Measurements from ENCODE around the gene CBS. TPM values are rescaled to one million over a fixed set of nuclear protein-coding genes. Genes with fewer than 3 reads are reported as not detected.
"Not testable (repeated sequence)": the region's sequence is repeated elsewhere in the genome, so short reads cannot be mapped to it uniquely, and the experiment has no call there.

The CBS gene
- total and polyA plus RNA-seq, 7 donors, result 7.5 to 16.0 (median 8.8) TPM

DNA sequence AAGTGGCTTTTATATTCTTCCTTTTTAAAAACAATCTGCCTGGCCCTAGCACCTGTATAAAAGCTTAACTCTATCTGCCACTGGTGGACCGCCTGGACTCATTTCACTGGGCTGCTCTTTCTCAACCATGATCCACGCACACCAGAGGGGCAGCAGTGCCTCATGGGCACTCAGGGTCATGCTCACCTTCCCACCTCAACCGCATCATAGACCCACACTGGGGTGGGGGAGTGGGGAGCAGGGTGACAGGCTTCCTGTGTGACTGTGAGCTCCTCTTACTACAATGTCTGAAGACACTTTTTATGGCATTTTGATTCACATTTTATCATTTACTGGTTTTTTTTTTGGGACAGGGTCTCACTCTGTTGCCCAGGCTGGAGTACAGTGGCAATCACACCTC lies 15.3 kb upstream of the CBS start:
- H3K36me3 ChIP-seq; H3K27me3 ChIP-seq; H3K4me1 ChIP-seq; H3K4me3 ChIP-seq; intact Hi-C loops (cut with DNase I); H3K27ac ChIP-seq; DNase-seq; H3K9me3 ChIP-seq: not testable (repeated sequence)
- WGBS, 2 donors, result 80% methylated on average over 1 of the region's 3 CpGs; no CpG with 5 or more reads in 1 of the 2 donors

DNA sequence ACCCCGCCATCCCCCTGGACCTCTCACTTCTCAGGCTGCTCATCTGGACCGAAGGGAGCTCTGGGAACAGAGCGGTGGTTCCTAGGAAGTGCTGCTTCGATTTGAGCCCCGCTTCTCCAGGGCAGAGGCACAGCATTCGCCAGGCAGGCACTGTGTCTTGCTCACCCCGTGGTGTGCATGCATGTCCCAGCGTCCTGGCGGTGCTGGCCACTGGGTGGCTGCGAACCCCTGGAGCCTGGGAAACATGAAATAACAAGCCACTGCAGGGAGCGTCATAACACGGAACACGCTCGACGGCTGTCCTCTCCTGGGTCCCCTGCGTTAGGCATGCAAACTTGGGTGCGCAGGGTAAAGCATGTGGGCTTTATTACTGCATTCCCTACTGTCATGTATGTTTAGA lies 13.8 kb upstream of the CBS start:
- H3K27me3 ChIP-seq; DNase-seq; H3K27ac ChIP-seq; H3K36me3 ChIP-seq; H3K9me3 ChIP-seq; H3K4me3 ChIP-seq; intact Hi-C loops (cut with DNase I); H3K4me1 ChIP-seq: not testable (repeated sequence)
- WGBS, 2 donors, result no CpG with 5 or more reads among the region's 17 CpGs

- H3K4me3 ChIP-seq; H3K36me3 ChIP-seq; intact Hi-C loops (cut with DNase I); H3K27ac ChIP-seq; H3K9me3 ChIP-seq; DNase-seq; H3K4me1 ChIP-seq; H3K27me3 ChIP-seq: not testable (repeated sequence)
- WGBS, 2 donors, result no CpG with 5 or more reads among the region's 24 CpGs
Observed at GRCh38 chr21:43082587-43083300, 7.1 kb upstream of the CBS start.

DNA sequence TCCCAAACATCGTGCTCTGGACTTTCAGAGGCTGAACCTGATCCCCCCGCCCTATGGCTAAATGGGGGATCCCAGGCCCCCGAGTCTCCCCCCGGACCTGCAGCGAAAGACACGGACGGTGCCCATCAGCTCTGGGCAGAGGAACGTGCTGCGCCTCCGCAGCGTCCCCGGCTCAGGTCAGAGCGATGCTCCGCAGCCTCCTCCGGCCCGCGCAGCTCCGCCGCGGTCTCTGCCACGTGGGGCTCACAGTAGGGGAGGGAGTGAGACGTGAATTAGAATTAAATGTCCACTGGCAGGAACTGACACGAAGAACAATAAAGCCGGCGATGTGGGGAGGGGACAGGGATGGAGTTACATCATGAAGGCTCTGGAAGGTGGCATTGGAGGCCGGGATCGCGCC lies 1.0 kb upstream of the CBS start:
- intact Hi-C loops (cut with DNase I), result not testable (repeated sequence)
- WGBS, 2 donors, result 12 to 14% methylated on average over 14 to 16 of the region's 28 CpGs

GRCh38 chr21:43076023-43076637 lies 495 bp upstream of the CBS start:
- H3K4me1 ChIP-seq; H3K27ac ChIP-seq; H3K9me3 ChIP-seq; DNase-seq; H3K27me3 ChIP-seq; H3K4me3 ChIP-seq; intact Hi-C loops (cut with DNase I); H3K36me3 ChIP-seq: not testable (repeated sequence)
- WGBS, 2 donors, result no CpG with 5 or more reads among the region's 77 CpGs

More for the DNA sequence above, 1.0 kb upstream of the CBS start:
- H3K4me1 ChIP-seq, H3K36me3 ChIP-seq, H3K4me3 ChIP-seq, DNase-seq, H3K27me3 ChIP-seq, H3K9me3 ChIP-seq, H3K27ac ChIP-seq: not testable (repeated sequence)

DNA sequence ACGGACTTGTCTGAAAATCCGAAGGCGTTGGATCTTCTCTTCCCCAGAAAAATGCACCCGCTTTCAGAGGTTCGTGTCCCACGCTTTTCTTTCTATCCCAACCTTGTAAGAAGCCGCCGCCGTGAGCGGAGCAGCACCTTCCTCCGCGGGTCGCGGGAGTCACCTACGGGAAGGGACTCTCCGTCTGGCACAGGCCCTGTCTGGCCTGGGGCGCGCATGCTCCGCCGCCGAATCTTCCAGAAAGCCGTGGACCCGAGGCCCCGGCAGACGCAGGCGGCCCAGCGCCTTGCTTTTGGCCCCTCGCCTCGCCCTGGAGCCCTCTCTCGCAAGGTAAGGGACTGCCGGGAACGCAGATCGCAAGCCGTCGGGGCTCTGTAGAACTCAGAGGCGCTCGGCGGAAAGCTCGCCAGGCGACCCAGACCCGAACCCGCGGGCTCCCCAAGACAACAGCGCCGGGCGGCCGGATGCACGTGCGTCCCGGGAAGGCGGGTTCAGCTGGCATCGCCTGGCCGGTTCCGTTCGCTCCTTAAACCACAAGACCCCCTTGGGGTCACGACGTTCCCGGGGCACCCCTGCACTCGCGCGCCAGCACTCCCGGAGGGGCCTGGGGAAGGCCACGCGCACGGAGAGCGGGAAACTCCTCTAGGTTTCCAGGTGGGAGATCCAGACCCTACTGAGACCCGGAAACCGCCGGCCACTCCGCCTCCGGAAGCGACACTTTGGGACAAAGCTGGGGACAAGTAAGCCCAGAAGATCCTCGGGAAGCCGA lies 1.1 kb downstream of the CBS start:
- H3K27ac ChIP-seq; intact Hi-C loops (cut with DNase I); H3K27me3 ChIP-seq; H3K4me3 ChIP-seq; H3K9me3 ChIP-seq; DNase-seq; H3K36me3 ChIP-seq; H3K4me1 ChIP-seq: not testable (repeated sequence)
- no CpG with 5 or more reads among the region's 74 CpGs for WGBS, 2 donors

GRCh38 chr21:43072742-43073141 lies 2.9 kb downstream of the CBS start:
- H3K27me3 ChIP-seq; H3K36me3 ChIP-seq; H3K4me1 ChIP-seq; H3K4me3 ChIP-seq; intact Hi-C loops (cut with DNase I); DNase-seq; H3K27ac ChIP-seq; H3K9me3 ChIP-seq: not testable (repeated sequence)
- no CpG with 5 or more reads among the region's 11 CpGs for WGBS, 2 donors

- DNase-seq; H3K4me1 ChIP-seq; H3K27ac ChIP-seq; H3K27me3 ChIP-seq; intact Hi-C loops (cut with DNase I); H3K4me3 ChIP-seq; H3K9me3 ChIP-seq; H3K36me3 ChIP-seq: not testable (repeated sequence)
- WGBS, 2 donors, result no CpG with 5 or more reads among the region's 10 CpGs
Observed at GRCh38 chr21:43069682-43070081, 6.0 kb downstream of the CBS start.

DNA sequence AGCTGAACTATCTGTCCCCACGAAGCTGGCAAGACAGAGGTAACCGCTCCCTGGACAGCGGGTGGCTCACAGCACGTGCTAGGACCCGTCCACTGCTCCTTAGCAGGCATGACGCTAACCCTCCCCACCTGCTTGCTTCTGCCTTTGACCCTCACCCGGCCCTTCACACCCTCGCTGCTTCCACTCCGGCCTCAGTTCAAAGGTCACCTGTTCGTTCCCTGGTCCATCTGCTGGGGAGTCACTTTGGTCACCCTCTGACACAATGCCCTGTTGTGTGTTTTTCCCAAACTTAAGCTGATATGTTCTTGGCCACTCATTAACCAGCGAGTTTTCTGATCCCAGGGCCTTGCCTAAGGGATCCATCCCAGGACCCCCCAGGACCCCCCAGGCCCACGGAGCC lies 7.6 kb downstream of the CBS start:
- intact Hi-C loops (cut with DNase I); H3K4me1 ChIP-seq; H3K9me3 ChIP-seq; H3K27ac ChIP-seq; H3K4me3 ChIP-seq; DNase-seq; H3K27me3 ChIP-seq; H3K36me3 ChIP-seq: not testable (repeated sequence)
- WGBS, 2 donors, result 34 to 78% methylated on average over 4 of the region's 12 CpGs

DNA sequence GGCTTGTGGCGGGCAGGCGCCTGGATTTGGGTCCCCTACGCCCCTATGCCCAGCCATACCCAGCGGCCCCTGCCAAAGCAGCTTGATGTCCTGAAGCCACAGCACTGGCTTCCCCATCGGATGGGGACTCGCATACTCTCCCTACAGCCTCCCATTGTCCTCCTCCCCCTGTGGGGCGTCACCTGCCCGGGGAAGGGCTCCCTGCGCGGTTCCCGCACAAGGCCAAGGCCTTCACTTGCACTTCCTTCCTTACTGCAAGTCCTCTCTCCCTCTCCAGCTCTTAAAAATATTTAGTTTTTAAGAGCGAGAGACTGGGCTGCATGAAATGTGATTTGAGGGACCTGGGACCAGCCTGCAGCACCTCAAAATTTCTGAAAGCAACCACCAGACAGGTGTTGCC lies 8.9 kb downstream of the CBS start:
- H3K4me3 ChIP-seq; H3K4me1 ChIP-seq; H3K27ac ChIP-seq; DNase-seq; H3K27me3 ChIP-seq; H3K36me3 ChIP-seq; H3K9me3 ChIP-seq; intact Hi-C loops (cut with DNase I): not testable (repeated sequence)
- 90 to 96% methylated on average over 1 to 8 of the region's 12 CpGs for WGBS, 2 donors

GRCh38 chr21:43065991-43066390 lies 9.6 kb downstream of the CBS start:
- not testable (repeated sequence) for H3K4me1 ChIP-seq, H3K27me3 ChIP-seq
- 96 to 97% methylated on average over 14 to 15 of the region's 30 CpGs for WGBS, 2 donors

DNA sequence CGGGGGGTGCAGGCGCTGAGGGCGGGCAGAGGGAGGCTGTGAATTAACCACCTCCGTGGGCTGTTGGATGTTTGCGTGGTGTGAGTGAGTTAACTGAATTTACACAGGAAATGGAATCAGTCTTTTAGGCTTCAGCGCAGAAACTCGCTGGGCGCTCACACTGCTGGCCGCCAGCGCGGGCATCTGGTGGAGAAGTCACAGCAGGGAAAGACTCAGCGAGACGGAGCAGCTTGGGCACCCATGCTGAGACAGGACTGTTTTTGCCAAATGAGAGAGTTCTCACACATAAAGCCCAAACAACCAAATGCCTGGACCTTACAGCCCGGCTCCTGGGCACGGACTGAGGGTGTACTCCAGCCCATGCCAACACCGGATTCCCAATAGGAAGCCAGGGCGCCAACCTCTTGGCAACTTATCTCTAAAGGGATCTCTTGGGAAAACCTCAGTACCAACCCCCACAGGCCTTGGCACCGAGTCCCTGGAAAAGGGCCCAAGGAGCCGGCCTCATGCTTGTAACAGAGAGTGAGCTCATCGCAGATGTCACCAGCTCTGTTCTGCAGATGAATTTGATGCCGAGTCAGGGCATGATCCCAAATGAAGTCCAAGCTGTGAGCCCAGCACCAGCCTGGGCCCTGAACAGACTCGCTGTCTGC lies 11.2 kb downstream of the CBS start:
- H3K27ac ChIP-seq; H3K4me1 ChIP-seq; DNase-seq; H3K9me3 ChIP-seq; H3K27me3 ChIP-seq; H3K36me3 ChIP-seq; intact Hi-C loops (cut with DNase I); H3K4me3 ChIP-seq: not testable (repeated sequence)
- no CpG with 5 or more reads among the region's 22 CpGs for WGBS, 2 donors

More at GRCh38 chr21:43065991-43066390, 9.6 kb downstream of the CBS start:
- H3K9me3 ChIP-seq; intact Hi-C loops (cut with DNase I); H3K27ac ChIP-seq; H3K36me3 ChIP-seq; H3K4me3 ChIP-seq; DNase-seq: not testable (repeated sequence)

Measured in sigmoid colon (tissue), 7 donors.